Measurements from ENCODE around the gene HPS6. TPM values are rescaled to one million over a fixed set of nuclear protein-coding genes. Genes with fewer than 3 reads are reported as not detected.
"Not testable (repeated sequence)": the region's sequence is repeated elsewhere in the genome, so short reads cannot be mapped to it uniquely, and the experiment has no call there.

Gene HPS6
- total RNA-seq, 1 donor from 2014 or later, result 20.1 TPM

GRCh38 chr10:102046095-102046494, 19.1 kb upstream of the HPS6 start:
- Mint-ChIP-seq H3K27me3 (ENCODE audit: low read depth) (no peaks in the 10 kb centered on the region), H3K27ac (ENCODE audit: unreplicated experiment) (no peak overlapping the region), H3K36me3 (ENCODE audit: low read depth) (no peaks in the 10 kb centered on the region), H3K4me3 (ENCODE audit: unreplicated experiment) (no peak overlapping the region), H3K9me3 (ENCODE audit: low read depth) (no peaks in the 10 kb centered on the region), H3K4me1 (ENCODE audit: low read depth) (peaks cover 14% of the 10 kb centered on the region)
- DNase-seq (ENCODE audit: low spot score), result no peak
- TF ChIP-seq CTCF (IDR thresholded peaks at IDR 0.05), result no peak

GRCh38 chr10:102054881-102055646, 10.1 kb upstream of the HPS6 start:
- peak overlapping the region; percentile 86 for H3K4me3 Mint-ChIP-seq (ENCODE audit: unreplicated experiment)
- peaks cover 32% of the 10 kb centered on the region for H3K4me1 Mint-ChIP-seq (ENCODE audit: low read depth)
- H3K27me3 Mint-ChIP-seq (ENCODE audit: low read depth); H3K36me3 Mint-ChIP-seq (ENCODE audit: low read depth); H3K9me3 Mint-ChIP-seq (ENCODE audit: low read depth); DNase-seq (ENCODE audit: low spot score): not testable (repeated sequence)
- peak overlapping the region; percentile 95 for H3K27ac Mint-ChIP-seq (ENCODE audit: unreplicated experiment)

GRCh38 chr10:102055647-102056419, 9.3 kb upstream of the HPS6 start, which contains the start of gene ARMH3:
Gene ARMH3 (minus strand): TSS chr10:102056173. CDS start chr10:102040114, 16,059 bp downstream.
- peak; percentile 97 for DNase-seq (ENCODE audit: low spot score)
- peak within 1 kb of the TSS; percentile 86 for H3K4me3 Mint-ChIP-seq (ENCODE audit: unreplicated experiment)
- no peaks in the 10 kb centered on the region for H3K27me3 Mint-ChIP-seq (ENCODE audit: low read depth)
- no peak for TF ChIP-seq CTCF (IDR thresholded peaks at IDR 0.05)
- H3K9me3 Mint-ChIP-seq (ENCODE audit: low read depth), result no peaks in the 10 kb centered on the region
- peak within 1 kb of the TSS; percentile 95 for H3K27ac Mint-ChIP-seq (ENCODE audit: unreplicated experiment)
- H3K4me1 Mint-ChIP-seq (ENCODE audit: low read depth), result peaks cover 32% of the 10 kb centered on the region
- no peaks in the 10 kb centered on the region for H3K36me3 Mint-ChIP-seq (ENCODE audit: low read depth)

- DNase-seq (ENCODE audit: low spot score), result no peak
- H3K36me3 Mint-ChIP-seq (ENCODE audit: low read depth), result no peaks in the 10 kb centered on the region
- peaks cover 6% of the 10 kb centered on the region for H3K4me1 Mint-ChIP-seq (ENCODE audit: low read depth)
- no peak for TF ChIP-seq CTCF (IDR thresholded peaks at IDR 0.05)
- H3K27ac Mint-ChIP-seq (ENCODE audit: unreplicated experiment), result no peak overlapping the region
- no peaks in the 10 kb centered on the region for H3K9me3 Mint-ChIP-seq (ENCODE audit: low read depth)
- no peak overlapping the region for H3K4me3 Mint-ChIP-seq (ENCODE audit: unreplicated experiment)
- H3K27me3 Mint-ChIP-seq (ENCODE audit: low read depth), result no peaks in the 10 kb centered on the region
These were observed 5.2 kb upstream of the HPS6 start for GRCh38 chr10:102059987-102060386.

- Mint-ChIP-seq H3K27me3 (ENCODE audit: low read depth) (no peaks in the 10 kb centered on the region), H3K36me3 (ENCODE audit: low read depth) (peaks cover 1% of the 10 kb centered on the region), H3K9me3 (ENCODE audit: low read depth) (no peaks in the 10 kb centered on the region), H3K27ac (ENCODE audit: unreplicated experiment) (peak overlapping the region; percentile 63), H3K4me1 (ENCODE audit: low read depth) (peaks cover 20% of the 10 kb centered on the region), H3K4me3 (ENCODE audit: unreplicated experiment) (peak overlapping the region; percentile 61)
- no peak for TF ChIP-seq CTCF (IDR thresholded peaks at IDR 0.05)
- no peak for DNase-seq (ENCODE audit: low spot score)
These were observed 664 bp upstream of the HPS6 start for GRCh38 chr10:102064503-102064867.

Measured in chondrocyte (in vitro differentiated cells).